Right atrium auricular region (tissue), 2 donors: ENCODE results near the gene ITGAE. TPM values are rescaled to one million over a fixed set of nuclear protein-coding genes. Genes with fewer than 3 reads are reported as not detected.
"Not testable (repeated sequence)": the region's sequence is repeated elsewhere in the genome, so short reads cannot be mapped to it uniquely, and the experiment has no call there.

Source experiments
- DNase-seq: peaks from one replicate; pipeline ENCODE4 v3.0.0-alpha.2; 2019; ENCODE audit warnings: low spot score
- H3K27ac ChIP-seq, 2 donors: fragments of 200-600 bp; sonication (generic); 1 replicate in 1 of 2; 2 replicates in 1 of 2; pipeline ENCODE4 v1.5.1; 2016 to 2019
- H3K27me3 ChIP-seq, 2 donors: fragments of 200-600 bp; sonication (generic); one replicate each; pipeline versions ENCODE4 v1.5.1 to v1.6.0; 2017 to 2019
- H3K36me3 ChIP-seq: fragments of 200-600 bp; sonication (generic); one replicate; pipeline ENCODE4 v1.5.1; 2016
- H3K4me1 ChIP-seq, 2 donors: fragments of 200-600 bp; sonication (generic); one replicate each; pipeline versions ENCODE4 v1.5.1 to v1.6.0; 2017 to 2019
- H3K4me3 ChIP-seq, 2 donors: fragments of 200-600 bp; sonication (generic); 1 replicate in 1 of 2; 2 replicates in 1 of 2; pipeline ENCODE4 v1.5.1; 2017 to 2019; ENCODE audit warnings: mild to moderate bottlenecking in 1 of 2, moderate library complexity in 1 of 2
- H3K9me3 ChIP-seq, 2 donors: fragments of 200-600 bp; sonication (generic); one replicate each; pipeline ENCODE4 v1.5.1; 2019
- CTCF ChIP-seq, 2 donors: fragments of 200-600 bp; sonication (generic); IDR thresholded peaks; one replicate each; pipeline ENCODE4 v1.5.1; 2019; ENCODE audit warnings: antibody characterized with exemption in 2 of 2
- total RNA-seq, 2 donors: library from RNA; depleted of rRNA; stranded (reverse); fragments of >200 nt; gene quantifications; one replicate each; pipeline ENCODE4 v1.1.0, GENCODE V29; 2016

The ITGAE gene
- total RNA-seq, 2 donors from 2014 or later, result 23.4 to 26.1 TPM

- no peak overlapping the region for H3K27ac ChIP-seq
- H3K4me3 ChIP-seq, result no peak overlapping the region
- peaks cover 48% of the 10 kb centered on the region for H3K36me3 ChIP-seq
- TF ChIP-seq CTCF (IDR thresholded peaks at IDR 0.05), result no peak
- no peaks in the 10 kb centered on the region for H3K9me3 ChIP-seq
- DNase-seq, result no peak
- H3K27me3 ChIP-seq, result no peaks in the 10 kb centered on the region
- peaks cover 0 to 22% of the 10 kb centered on the region in 2 donors for H3K4me1 ChIP-seq
These were observed 81.7 kb downstream of the ITGAE start for GRCh38 chr17:3719265-3719664.

DNA sequence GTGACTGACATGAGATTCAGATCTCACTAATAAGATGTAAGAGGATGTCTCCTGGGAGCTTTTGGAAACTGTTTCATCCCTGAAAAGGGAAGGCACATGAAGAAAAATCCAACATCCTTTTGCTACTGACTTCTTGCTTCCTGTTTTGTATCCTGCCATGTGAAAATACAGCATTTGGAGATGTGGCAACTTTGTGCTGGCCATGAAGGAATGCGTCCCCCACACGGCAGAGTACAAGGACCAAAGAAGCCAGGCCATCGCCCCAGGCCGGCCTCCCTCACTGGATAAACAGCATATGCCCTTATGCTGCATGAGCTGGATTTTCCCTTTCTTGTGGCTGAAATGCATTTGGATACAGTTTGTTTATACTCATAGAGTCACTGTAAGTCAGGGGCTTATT is 82.8 kb downstream of the ITGAE start:
- DNase-seq, result no peak
- no peak for TF ChIP-seq CTCF (IDR thresholded peaks at IDR 0.05)
- no peaks in the 10 kb centered on the region for H3K27me3 ChIP-seq
- no peak overlapping the region for H3K27ac ChIP-seq
- H3K9me3 ChIP-seq, result no peaks in the 10 kb centered on the region
- H3K4me1 ChIP-seq, result peaks cover 0 to 19% of the 10 kb centered on the region in 2 donors
- peaks cover 48% of the 10 kb centered on the region for H3K36me3 ChIP-seq
- no peak overlapping the region for H3K4me3 ChIP-seq

DNA sequence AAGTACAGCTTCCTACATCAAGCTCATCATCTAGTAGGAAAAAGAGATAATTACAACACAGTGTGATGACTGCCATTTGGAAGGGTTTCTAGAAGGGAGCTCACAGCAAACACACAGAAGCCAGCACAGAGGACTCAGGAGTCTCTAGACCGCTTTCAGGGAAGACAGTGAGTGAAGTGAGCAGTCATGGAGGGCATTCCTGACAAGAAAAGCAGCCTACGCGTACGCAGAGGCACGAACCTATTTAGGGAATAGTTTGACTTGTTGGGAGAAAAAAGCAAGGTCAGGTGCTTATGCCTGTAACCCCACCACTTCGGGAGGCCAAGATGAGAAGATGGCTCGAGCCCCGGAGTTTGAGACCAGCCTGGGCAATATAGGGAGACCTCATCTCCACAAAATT is 85.7 kb downstream of the ITGAE start:
- DNase-seq, result no peak
- no peaks in the 10 kb centered on the region for H3K9me3 ChIP-seq
- H3K36me3 ChIP-seq, result peaks cover 44% of the 10 kb centered on the region
- H3K27ac ChIP-seq, result no peak overlapping the region
- TF ChIP-seq CTCF (IDR thresholded peaks at IDR 0.05), result no peak
- peaks cover 0 to 11% of the 10 kb centered on the region in 2 donors for H3K4me1 ChIP-seq
- no peak overlapping the region for H3K4me3 ChIP-seq
- H3K27me3 ChIP-seq, result no peaks in the 10 kb centered on the region

GRCh38 chr17:3712811-3713463 is 88.1 kb downstream of the ITGAE start:
- no peaks in the 10 kb centered on the region for H3K27me3 ChIP-seq
- no peak overlapping the region for H3K4me3 ChIP-seq
- TF ChIP-seq CTCF (IDR thresholded peaks at IDR 0.05), result no peak
- no peak overlapping the region for H3K27ac ChIP-seq
- no peak for DNase-seq
- peaks cover 34% of the 10 kb centered on the region for H3K36me3 ChIP-seq
- H3K9me3 ChIP-seq, result no peaks in the 10 kb centered on the region
- no peaks in the 10 kb centered on the region for H3K4me1 ChIP-seq

GRCh38 chr17:3710951-3711383 is 90.0 kb downstream of the ITGAE start:
- Histone ChIP-seq H3K27me3 (no peaks in the 10 kb centered on the region), H3K4me1 (no peaks in the 10 kb centered on the region), H3K4me3 (no peak overlapping the region), H3K27ac (no peak overlapping the region), H3K36me3 (peaks cover 16% of the 10 kb centered on the region), H3K9me3 (no peaks in the 10 kb centered on the region)
- TF ChIP-seq CTCF (IDR thresholded peaks at IDR 0.05), result no peak
- no peak for DNase-seq

DNA sequence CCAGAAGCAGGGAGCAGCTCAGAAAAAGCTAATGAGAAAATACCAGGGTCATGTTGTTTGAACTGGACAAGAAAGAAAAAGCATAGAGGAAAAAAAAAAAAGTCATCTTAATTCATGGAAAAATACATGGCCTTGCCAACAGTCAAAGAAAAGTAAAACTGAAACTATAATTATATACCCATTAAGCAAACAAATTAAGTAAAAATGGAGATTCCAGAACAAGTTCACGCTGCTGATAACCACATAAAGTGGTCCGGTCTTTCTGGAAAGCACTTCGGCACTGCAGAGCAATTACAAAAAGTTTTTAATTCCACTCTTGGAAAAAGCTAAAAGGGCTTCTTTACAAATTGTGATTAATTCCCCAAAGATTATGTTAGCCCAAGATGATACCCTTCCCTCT is 92.6 kb downstream of the ITGAE start:
- no peaks in the 10 kb centered on the region for H3K36me3 ChIP-seq

GRCh38 chr17:3705718-3705984 is 95.3 kb downstream of the ITGAE start:
- not testable (repeated sequence) for DNase-seq, H3K27ac ChIP-seq, H3K36me3 ChIP-seq, H3K27me3 ChIP-seq, H3K4me3 ChIP-seq, H3K9me3 ChIP-seq, H3K4me1 ChIP-seq

More for the DNA sequence above, 92.6 kb downstream of the ITGAE start:
- H3K27ac ChIP-seq, result no peak overlapping the region
- no peaks in the 10 kb centered on the region for H3K4me1 ChIP-seq
- H3K9me3 ChIP-seq, result no peaks in the 10 kb centered on the region
- no peaks in the 10 kb centered on the region for H3K27me3 ChIP-seq
- H3K4me3 ChIP-seq, result no peak overlapping the region
- no peak for TF ChIP-seq CTCF (IDR thresholded peaks at IDR 0.05)
- DNase-seq, result no peak
